A673 (cell line): ENCODE data around the gene BMPR1B. TPM values are rescaled to one million over a fixed set of nuclear protein-coding genes. Genes with fewer than 3 reads are reported as not detected.

Source experiments
- BruUV-seq: library from RNA; stranded (reverse); fragments of 400-500 nt; replicated peaks from 2 replicates; lab custom pipeline; 2021; lab: Mats Ljungman, UMichigan
- CTCF ChIA-PET: fragments of 300-600 bp; sonication (Branson Sonifier 250); formaldehyde crosslinking; loops from one replicate; lab custom pipeline; 2022; ENCODE audit warnings: antibody characterized with exemption; lab: Charles Lee
- POLR2A ChIA-PET: fragments of 300-600 bp; sonication (Branson Sonifier 250); formaldehyde crosslinking; loops from one replicate; lab custom pipeline; 2022; ENCODE audit warnings: antibody characterized with exemption; ENCODE audit not compliant: low non-redundant PET; lab: Charles Lee
- DNase-seq: peaks from one replicate; pipeline ENCODE4 v3.0.0-alpha.2; 2015; ENCODE audit warnings: low spot score
- H3K27ac ChIP-seq: fragments of 200-600 bp; sonication (generic); 2 replicates; pipeline ENCODE4 v1.5.1; 2016; ENCODE audit warnings: mixed run types, low read depth, mild to moderate bottlenecking, mixed read lengths, antibody characterized with exemption, low read length; ENCODE audit not compliant: poor library complexity, severe bottlenecking
- H3K27me3 ChIP-seq: fragments of 200-600 bp; sonication (generic); replicated peaks from 2 replicates; pipeline ENCODE4 v1.6.1; 2017; ENCODE audit warnings: mixed run types, low read depth, mild to moderate bottlenecking, mixed read lengths, antibody characterized with exemption, low read length; ENCODE audit not compliant: insufficient read depth, poor library complexity
- H3K36me3 ChIP-seq: fragments of 200-600 bp; sonication (generic); 2 replicates; pipeline ENCODE4 v1.6.1; 2016; ENCODE audit warnings: mixed run types, mild to moderate bottlenecking, mixed read lengths, antibody characterized with exemption, low read length; ENCODE audit not compliant: insufficient read depth, poor library complexity, severe bottlenecking
- H3K4me1 ChIP-seq: fragments of 200-600 bp; sonication (generic); 2 replicates; pipeline ENCODE4 v1.6.1; 2017; ENCODE audit warnings: mixed run types, mild to moderate bottlenecking, mixed read lengths, antibody characterized with exemption, low read length; ENCODE audit not compliant: insufficient read depth, poor library complexity, severe bottlenecking
- H3K4me3 ChIP-seq: fragments of 200-600 bp; sonication (generic); 2 replicates; pipeline ENCODE4 v1.5.1; 2016; ENCODE audit warnings: low read depth, mixed run types, mild to moderate bottlenecking, mixed read lengths, low read length; ENCODE audit not compliant: poor library complexity, severe bottlenecking
- H3K9me3 ChIP-seq: fragments of 200-600 bp; sonication (generic); 2 replicates; pipeline ENCODE4 v1.6.1; 2016; ENCODE audit warnings: mixed run types, low read depth, mild to moderate bottlenecking, mixed read lengths, antibody characterized with exemption, low read length; ENCODE audit not compliant: poor library complexity, severe bottlenecking
- CTCF ChIP-seq: fragments of 300-800, 200-600 bp; sonication (generic); conservative IDR thresholded peaks from 2 replicates; pipeline ENCODE4 v1.5.1; 2017; ENCODE audit warnings: low read depth, mild to moderate bottlenecking, antibody characterized with exemption, low read length, moderate library complexity, mixed read lengths
- EZH2 ChIP-seq: fragments of 200-600 bp; sonication (generic); IDR thresholded peaks from 2 replicates; pipeline ENCODE4 v1.6.1; 2017; ENCODE audit warnings: borderline replicate concordance, low read depth, mild to moderate bottlenecking, mixed read lengths, antibody characterized with exemption, low read length; ENCODE audit not compliant: poor library complexity, severe bottlenecking
- intact Hi-C: fragments of 100-400 bp; cut with micrococcal nuclease; formaldehyde crosslinking; loops from one replicate; pipeline ENCODE4 v1.10.0; 2022; ENCODE audit not compliant: unreplicated experiment
- total RNA-seq: library from RNA; stranded (reverse); gene quantifications from 2 replicates; pipeline ENCODE4 v1.2.3, GENCODE V29; 2021

Gene BMPR1B
- total RNA-seq, 1 experiment from 2014 or later: 2.2 TPM

- H3K4me1 ChIP-seq: peaks cover 11% of the 10 kb centered on the region
- no TSS peak for BruUV-seq
- no peaks in the 10 kb centered on the region for H3K36me3 ChIP-seq
- POLR2A ChIA-PET: no interaction called here
- H3K4me3 ChIP-seq: no peak overlapping the region
- DNase-seq: no peak
- intact Hi-C loops: no loop called here
- CTCF ChIA-PET: no interaction called here
- TF ChIP-seq CTCF (no peak), EZH2 (no peak)
- H3K27me3 ChIP-seq: no peaks in the 10 kb centered on the region
- H3K27ac ChIP-seq: no peak overlapping the region
- H3K9me3 ChIP-seq: no peaks in the 10 kb centered on the region
Measured at GRCh38 chr4:94856030-94856429, 98.3 kb downstream of the BMPR1B start.

GRCh38 chr4:94870146-94870545 lies 112.4 kb downstream of the BMPR1B start:
- H3K27ac ChIP-seq: no peak overlapping the region
- no peaks in the 10 kb centered on the region for H3K36me3 ChIP-seq
- DNase-seq: no peak
- intact Hi-C loops: no loop called here
- ChIA-PET POLR2A (interaction anchor here (0.7 kb wide), 1 partner anchor 41 kb away, joined by 3 read pairs; no protein-coding TSS in a partner anchor), CTCF (no interaction called here)
- no peaks in the 10 kb centered on the region for H3K9me3 ChIP-seq
- TF ChIP-seq EZH2 (no peak), CTCF (no peak)
- H3K4me3 ChIP-seq: no peak overlapping the region
- H3K27me3 ChIP-seq: no peaks in the 10 kb centered on the region
- no TSS peak for BruUV-seq
- no peaks in the 10 kb centered on the region for H3K4me1 ChIP-seq

GRCh38 chr4:94871644-94872305 lies 114.0 kb downstream of the BMPR1B start:
- no peak overlapping the region for H3K27ac ChIP-seq
- intact Hi-C loops: no loop called here
- CTCF ChIA-PET: no interaction called here

More at GRCh38 chr4:94871644-94872305, 114.0 kb downstream of the BMPR1B start:
- Histone ChIP-seq H3K9me3 (no peaks in the 10 kb centered on the region), H3K4me1 (no peaks in the 10 kb centered on the region), H3K27me3 (no peaks in the 10 kb centered on the region), H3K4me3 (no peak overlapping the region), H3K36me3 (no peaks in the 10 kb centered on the region)
- POLR2A ChIA-PET: no interaction called here
- no peak for DNase-seq
- BruUV-seq: no TSS peak
- no peak for TF ChIP-seq CTCF
- TF ChIP-seq EZH2: no peak
